ENCODE results near the gene SHROOM4. TPM values are rescaled to one million over a fixed set of nuclear protein-coding genes. Genes with fewer than 3 reads are reported as not detected.

Gene SHROOM4
- total and polyA plus RNA-seq, 2 experiments from 2014 or later: 1.9 to 8.5 TPM

GRCh38 chrX:50812995-50813842, 775 bp downstream of the SHROOM4 start:
- no peaks in the 10 kb centered on the region for H3K9me3 Mint-ChIP-seq
- peak overlapping the region; percentile 72 for H2AFZ ChIP-seq
- no peak overlapping the region for H3K27ac Mint-ChIP-seq

More at GRCh38 chrX:50812995-50813842, 775 bp downstream of the SHROOM4 start:
- H3K4me2 ChIP-seq: peak overlapping the region; percentile 81
- no peaks in the 10 kb centered on the region for H3K9me2 ChIP-seq (ENCODE audit: insufficient read depth)
- H3K27ac ChIP-seq (ENCODE audit: low read depth): no peak overlapping the region
- peak; percentile 39 for DNase-seq (ENCODE audit: low spot score)
- peak overlapping the region; percentile 84 for H3K4me3 Mint-ChIP-seq
- no peaks in the 10 kb centered on the region for H4K20me1 ChIP-seq (replicated peaks; ENCODE audit: insufficient read depth)
- H3K27me3 ChIP-seq (ENCODE audit: insufficient read depth): no peaks in the 10 kb centered on the region
- H3K79me2 ChIP-seq (replicated peaks; ENCODE audit: insufficient read depth): no peaks in the 10 kb centered on the region
- peak overlapping the region; percentile 65 for H3K4me3 ChIP-seq
- H3K36me3 ChIP-seq (ENCODE audit: insufficient read depth): no peaks in the 10 kb centered on the region
- H3K4me1 ChIP-seq (ENCODE audit: insufficient read depth): no peaks in the 10 kb centered on the region; the same call in 1 of the 2 replicates
- peak; percentile 22 for ATAC-seq
- no peaks in the 10 kb centered on the region for H3K36me3 Mint-ChIP-seq (ENCODE audit: low read depth)
- TF ChIP-seq EZH2phosphoT487 (IDR thresholded peaks at IDR 0.05; ENCODE audit: unreplicated experiment) (no peak), CREB1 (CRISPR knock-in tag; IDR thresholded peaks at IDR 0.05; ENCODE audit: low read depth) (no peak), ZNF462 (CRISPR knock-in tag; IDR thresholded peaks at IDR 0.05) (no peak), REST (IDR thresholded peaks at IDR 0.05; ENCODE audit: unreplicated experiment) (no peak), ZNF331 (CRISPR knock-in tag; IDR thresholded peaks at IDR 0.05; ENCODE audit: low read depth) (no peak), ETS1 (IDR thresholded peaks at IDR 0.05) (no peak), ZNF114 (CRISPR knock-in tag; IDR thresholded peaks at IDR 0.05) (no peak), CTCF (conservative IDR thresholded peaks at IDR 0.05; ENCODE audit: low read depth in 2 of 2) (no peak), JUNB (IDR thresholded peaks at IDR 0.05; ENCODE audit: unreplicated experiment) (no peak), STAT1 (IDR thresholded peaks at IDR 0.05; ENCODE audit: unreplicated experiment) (no peak), EZH2 (IDR thresholded peaks at IDR 0.05; ENCODE audit: low read depth, unreplicated experiment) (no peak), NANOG (IDR thresholded peaks at IDR 0.05; ENCODE audit: borderline replicate concordance) (no peak), POLR2AphosphoS5 (IDR thresholded peaks at IDR 0.05; ENCODE audit: low read depth) (no peak)
- H3F3A ChIP-seq (replicated peaks; ENCODE audit: low read depth): no peaks in the 10 kb centered on the region
- H3K4me1 Mint-ChIP-seq: peaks cover 22% of the 10 kb centered on the region
- H3K27me3 Mint-ChIP-seq (ENCODE audit: insufficient read depth, low read depth, poor library complexity): peaks cover 13% of the 10 kb centered on the region
